Suppressor macrophage treated with lipopolysaccharide for 4 hours (primary cell): Measurements from ENCODE around the gene CNBD2.
"Not testable (repeated sequence)": the region's sequence is repeated elsewhere in the genome, so short reads cannot be mapped to it uniquely, and the experiment has no call there.

Source experiments
- DNase-seq: peaks from one replicate; pipeline ENCODE4 v3.0.0-alpha.2; 2020

The CNBD2 gene

GRCh38 chr20:35975576-35976373 is 7.4 kb downstream of the CNBD2 start:
- DNase-seq: no peak

GRCh38 chr20:35978041-35978513 is 9.7 kb downstream of the CNBD2 start:
- peak; percentile 71 for DNase-seq

DNA sequence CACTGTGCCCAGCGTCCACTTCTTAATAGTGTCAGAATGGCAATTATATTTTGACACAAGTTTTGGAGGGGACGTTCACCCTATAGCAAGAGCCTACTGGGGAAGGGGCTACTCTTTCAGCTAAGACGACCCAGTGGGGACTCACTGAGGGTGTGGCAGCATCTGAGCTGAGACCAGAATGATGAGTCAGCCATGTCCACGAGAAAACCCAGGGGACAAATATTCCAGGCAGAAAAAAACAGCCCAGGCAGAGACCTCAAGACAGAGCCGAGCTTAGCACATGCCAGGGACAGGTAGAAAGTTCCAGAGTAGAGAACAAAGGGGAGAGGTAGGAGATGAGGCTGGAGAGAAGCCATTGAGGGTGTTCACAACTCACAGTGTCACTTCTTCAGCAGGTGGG is 11.2 kb downstream of the CNBD2 start:
- DNase-seq: no peak

- DNase-seq: peak; percentile 25
These were observed 13.6 kb downstream of the CNBD2 start for GRCh38 chr20:35981969-35982368.

DNA sequence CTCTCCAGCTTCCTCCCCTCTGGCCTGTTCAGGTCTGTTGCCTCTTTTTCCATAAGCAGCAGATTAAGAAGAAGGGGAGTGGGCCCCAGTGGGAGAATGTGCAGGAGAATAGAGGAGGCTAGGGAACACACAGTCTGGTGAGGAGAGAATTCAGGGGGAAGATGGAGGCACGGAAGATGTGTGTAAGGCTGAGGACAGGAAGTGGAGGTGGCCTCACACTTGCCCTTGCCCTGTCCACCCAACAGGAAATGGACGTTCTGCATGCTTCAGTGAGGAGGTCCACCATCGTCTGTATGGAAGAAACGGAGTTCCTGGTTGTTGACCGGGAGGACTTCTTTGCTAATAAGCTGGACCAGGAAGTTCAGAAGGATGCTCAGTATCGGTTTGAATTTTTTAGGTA is 16.0 kb downstream of the CNBD2 start:
- DNase-seq: no peak

DNA sequence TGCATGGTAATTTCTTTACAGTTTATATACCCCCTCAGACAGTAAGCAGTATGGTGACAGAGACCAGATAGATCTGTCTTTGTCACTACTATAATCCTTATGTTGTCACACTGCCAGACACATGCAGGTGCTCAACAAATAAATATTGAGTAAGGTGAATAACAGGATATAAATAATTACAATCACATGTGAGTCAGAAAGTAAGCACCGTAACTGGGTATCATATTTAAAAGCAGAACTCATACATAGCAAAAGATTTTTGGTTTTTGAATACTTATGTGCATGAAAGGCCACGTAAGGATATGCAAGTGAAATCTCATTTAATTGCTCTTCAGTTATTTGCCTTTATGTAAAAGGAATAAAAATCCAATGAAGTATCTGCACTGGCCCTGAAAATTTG is 17.4 kb downstream of the CNBD2 start:
- DNase-seq: no peak

GRCh38 chr20:35988910-35989463 is 20.6 kb downstream of the CNBD2 start:
- DNase-seq: no peak

GRCh38 chr20:35991142-35991771 is 22.9 kb downstream of the CNBD2 start:
- DNase-seq: peak; percentile 23

DNA sequence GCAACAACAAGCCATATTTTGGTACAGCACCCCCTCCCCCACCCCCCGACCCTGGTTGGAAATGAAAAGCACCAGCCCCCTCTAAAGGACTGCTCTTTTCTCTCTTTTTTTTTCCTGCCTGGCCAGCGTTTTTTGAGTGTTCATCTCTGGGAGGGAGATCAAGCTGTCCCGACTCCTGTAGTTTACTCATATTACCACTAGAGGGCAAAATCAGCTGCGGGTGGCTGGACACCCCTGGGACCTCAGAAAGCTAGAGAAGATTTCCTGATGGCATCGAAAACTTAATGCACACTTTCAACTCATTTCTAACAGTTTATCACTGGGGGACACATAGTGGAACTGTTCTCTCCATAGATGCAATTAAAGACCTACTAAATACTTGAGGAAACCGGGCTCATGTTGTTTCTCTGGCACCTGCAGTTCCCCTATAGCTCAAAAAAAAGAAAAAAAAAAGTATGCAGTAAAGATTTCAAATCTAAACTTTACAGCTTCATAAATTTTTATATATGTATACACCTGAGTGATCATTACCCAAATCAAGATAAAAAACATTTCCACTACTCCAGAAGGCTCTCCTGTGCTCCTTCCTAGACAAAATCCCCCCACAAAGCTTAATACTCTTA is 24.4 kb downstream of the CNBD2 start:
- peak; percentile 74 for DNase-seq

- peak; percentile 78 for DNase-seq
These were observed 26.6 kb downstream of the CNBD2 start for GRCh38 chr20:35994994-35995453.

GRCh38 chr20:35996492-35996891 is 28.1 kb downstream of the CNBD2 start:
- not testable (repeated sequence) for DNase-seq

DNA sequence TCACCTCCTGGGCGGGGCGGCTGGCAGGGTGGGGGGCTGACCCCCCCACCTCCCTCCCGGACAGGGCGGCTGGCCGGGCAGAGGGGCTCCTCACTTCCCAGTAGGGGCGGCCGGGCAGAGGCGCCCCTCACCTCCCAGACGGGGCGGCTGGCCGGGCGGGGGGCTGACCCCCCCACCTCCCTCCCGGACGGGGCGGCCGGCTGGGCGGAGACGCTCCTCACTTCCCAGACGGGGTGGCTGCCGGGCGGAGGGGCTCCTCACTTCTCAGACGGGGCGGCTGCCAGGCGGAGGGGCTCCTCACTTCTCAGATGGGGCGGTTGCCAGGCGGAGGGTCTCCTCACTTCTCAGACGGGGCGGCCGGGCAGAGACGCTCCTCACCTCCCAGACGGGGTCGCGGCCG is 32.9 kb downstream of the CNBD2 start:
- not testable (repeated sequence) for DNase-seq

DNA sequence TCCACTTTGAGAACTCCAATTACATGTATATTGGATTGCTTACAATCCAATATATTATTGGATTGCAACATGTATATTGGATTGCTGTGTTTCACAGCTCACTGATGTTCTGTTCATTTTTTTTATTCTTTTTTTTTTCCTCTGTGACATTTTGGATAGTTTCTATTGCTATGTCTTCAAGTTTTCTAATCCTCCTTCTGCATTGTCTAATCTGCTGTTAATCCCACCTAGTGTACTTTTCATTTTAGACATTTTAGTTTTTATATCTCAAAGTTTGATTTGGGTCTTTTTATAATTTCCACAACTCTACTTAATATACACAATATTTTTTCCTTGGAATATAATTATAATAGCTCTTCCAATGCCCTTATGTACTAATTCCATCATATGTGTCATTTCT is 34.5 kb downstream of the CNBD2 start:
- no peak for DNase-seq

DNA sequence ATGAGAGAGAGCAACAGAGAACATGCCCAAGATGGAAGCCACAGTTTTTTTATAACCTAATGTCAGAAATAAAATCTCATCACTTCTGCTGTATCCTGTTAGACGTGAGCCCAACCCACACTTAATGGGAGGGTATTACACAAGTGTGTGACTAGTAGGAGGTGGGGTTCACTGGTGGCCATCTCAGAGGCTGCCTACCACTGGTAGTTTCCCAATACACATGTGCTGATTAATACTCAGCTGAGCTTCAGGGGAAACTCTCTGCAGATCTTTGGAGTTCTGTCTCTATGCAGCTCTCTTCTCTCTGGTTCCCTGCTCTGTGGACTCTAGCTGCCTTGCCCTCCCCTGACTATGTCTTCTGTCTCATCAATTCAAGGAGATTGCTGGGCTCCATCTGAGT is 35.7 kb downstream of the CNBD2 start:
- peak; percentile 88 for DNase-seq

DNA sequence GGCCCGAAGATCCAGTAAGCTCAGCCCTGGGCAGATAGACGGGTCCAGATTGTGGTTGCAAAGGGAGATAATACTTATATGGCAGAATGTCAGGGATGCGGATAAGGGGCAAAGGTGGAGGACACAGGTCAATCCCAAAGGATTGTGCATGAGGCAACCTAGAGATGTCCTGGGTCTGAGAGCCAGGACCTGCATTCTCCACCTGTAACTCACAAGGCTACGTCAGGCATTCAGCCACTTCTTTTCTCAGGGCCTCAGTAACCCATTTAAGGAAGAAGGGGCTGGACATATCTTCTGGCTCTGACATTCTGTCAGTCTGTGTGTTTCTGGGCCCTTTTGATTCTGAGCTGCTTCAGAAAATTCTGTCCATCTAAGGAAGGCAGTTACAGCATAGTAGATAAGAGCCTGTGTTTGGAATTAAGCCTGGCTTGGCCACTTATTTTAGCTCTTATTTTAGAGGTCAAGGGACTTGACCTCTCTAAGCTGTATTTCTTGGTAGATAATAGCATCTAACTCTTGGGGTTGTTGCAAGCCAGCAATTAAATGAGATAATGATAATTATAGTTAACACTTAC is 40.2 kb downstream of the CNBD2 start:
- DNase-seq: no peak

DNA sequence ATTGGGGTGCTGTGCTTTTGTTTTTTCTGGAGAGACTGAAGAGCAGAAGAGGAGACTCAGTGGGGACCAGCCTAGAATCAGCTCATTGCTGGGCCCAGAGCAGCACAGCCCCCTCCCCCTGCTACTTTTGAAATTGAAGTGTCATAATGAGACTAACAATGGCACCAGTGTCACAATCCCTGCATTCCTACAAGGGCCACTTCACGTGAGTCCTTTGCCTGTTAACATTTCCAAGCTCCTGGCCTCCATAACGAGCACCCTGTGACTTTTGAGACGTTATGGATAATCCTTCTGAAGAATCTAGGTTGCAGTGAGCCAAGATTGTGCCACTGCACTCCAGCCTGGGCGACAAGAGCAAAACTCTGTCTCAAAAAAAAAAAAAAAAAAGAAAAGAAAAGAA is 41.7 kb downstream of the CNBD2 start:
- DNase-seq: no peak

GRCh38 chr20:36010825-36011224 is 42.4 kb downstream of the CNBD2 start:
- DNase-seq: no peak

- no peak for DNase-seq
These were observed 47.5 kb downstream of the CNBD2 start for GRCh38 chr20:36015806-36016403.

- DNase-seq: no peak
These were observed 48.9 kb downstream of the CNBD2 start for GRCh38 chr20:36017048-36017951.

- DNase-seq: no peak
These were observed 50.0 kb downstream of the CNBD2 start for GRCh38 chr20:36018208-36018988.

DNA sequence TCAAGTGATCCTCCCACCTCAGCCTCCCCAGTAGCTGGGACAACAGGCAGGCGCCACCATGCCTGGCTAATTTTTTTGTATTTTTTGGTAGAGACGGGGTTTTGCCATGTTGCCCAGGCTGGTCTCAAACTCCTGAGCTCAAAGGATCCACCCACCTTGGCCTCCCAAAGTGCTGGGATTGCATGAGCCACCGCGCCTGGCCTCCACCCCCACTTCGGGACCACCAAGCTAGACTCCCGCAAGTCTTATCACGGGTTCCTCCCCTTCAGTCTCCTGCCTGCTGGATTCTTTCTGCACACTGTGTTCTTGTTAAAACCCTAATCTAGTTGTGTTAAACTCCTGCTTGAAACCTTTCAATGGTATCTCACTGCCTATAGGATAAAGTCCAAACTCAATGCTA is 57.7 kb downstream of the CNBD2 start:
- DNase-seq: not testable (repeated sequence)
